H1 (cell line): ENCODE measurements around the gene DBNDD1. TPM values are rescaled to one million over a fixed set of nuclear protein-coding genes. Genes with fewer than 3 reads are reported as not detected.

Experiments
- CTCF ChIA-PET: fragments of 300-600 bp; sonication (Branson Sonifier 250); formaldehyde crosslinking; loops from one replicate; lab custom pipeline; 2021; ENCODE audit not compliant: partially characterized antibody; lab: Charles Lee
- POLR2A ChIA-PET: fragments of 300-600 bp; sonication (Branson Sonifier 250); formaldehyde crosslinking; loops from one replicate; lab custom pipeline; 2021; ENCODE audit warnings: inconsistent platforms; ENCODE audit not compliant: partially characterized antibody; lab: Charles Lee
- DNase-seq, 2 experiments: peaks; one replicate each; pipeline versions ENCODE4 v3.0.0 to v3.0.0-alpha.2; 2010 to 2022; ENCODE audit warnings: low spot score in 2 of 2, low read depth in 1 of 2, mixed read lengths in 1 of 2
- FAIRE-seq: peaks from 2 replicates; lab custom pipeline; 2011; peaks lifted over from hg19 to GRCh38; lab: Jason Lieb, UNC
- H2AFZ ChIP-seq: 2 replicates; pipeline ENCODE4 v1.8.1; 2012; ENCODE audit warnings: low read length, inconsistent platforms
- H2AK5ac ChIP-seq: 2 replicates; pipeline ENCODE4 v1.6.1; 2013; ENCODE audit warnings: low read depth, low read length
- H2BK120ac ChIP-seq: replicated peaks from 2 replicates; pipeline ENCODE3; 2013; ENCODE audit warnings: low read depth, low read length, inconsistent platforms
- H2BK12ac ChIP-seq: 2 replicates; pipeline ENCODE4 v1.6.1; 2013; ENCODE audit warnings: low read depth, low read length
- H2BK15ac ChIP-seq: 2 replicates; pipeline ENCODE4 v1.6.1; 2013; ENCODE audit warnings: low read length
- H2BK20ac ChIP-seq: 2 replicates; pipeline ENCODE4 v1.6.1; 2013; ENCODE audit warnings: low read length
- H2BK5ac ChIP-seq: 2 replicates; pipeline ENCODE4 v1.6.1; 2013; ENCODE audit warnings: low read depth, low read length
- H3K14ac ChIP-seq: 2 replicates; pipeline ENCODE4 v1.6.1; 2013; ENCODE audit warnings: inconsistent platforms; ENCODE audit not compliant: insufficient read length
- H3K18ac ChIP-seq: 2 replicates; pipeline ENCODE4 v1.6.1; 2013; ENCODE audit warnings: low read length; ENCODE audit errors: extremely low read depth
- H3K23ac ChIP-seq: 2 replicates; pipeline ENCODE4 v1.6.1; 2013; ENCODE audit warnings: inconsistent platforms; ENCODE audit not compliant: insufficient read length
- H3K23me2 ChIP-seq: 2 replicates; pipeline ENCODE4 v1.6.1; 2013; ENCODE audit warnings: low read depth, low read length
- H3K27ac ChIP-seq: 2 replicates; pipeline ENCODE4 v1.6.1; 2011; ENCODE audit warnings: low read depth, low read length, inconsistent platforms
- H3K27me3 ChIP-seq, 4 experiments: replicated peaks in 1 of 4; 1 replicate in 1 of 4; 2 replicates in 3 of 4; pipeline versions ENCODE4 v1.6.1 to v1.8.1; 2011 to 2013; ENCODE audit warnings: low read length in 3 of 4, mild to moderate bottlenecking in 3 of 4, inconsistent platforms in 2 of 4, mixed read lengths in 2 of 4, moderate library complexity in 1 of 4; ENCODE audit not compliant: control insufficient read depth in 3 of 4, insufficient read depth in 3 of 4; ENCODE audit errors: extremely low read depth in 1 of 4
- H3K36me3 ChIP-seq, 4 experiments: 2 replicates each; pipeline versions ENCODE4 v1.6.1 to v1.8.1; 2011 to 2013; ENCODE audit warnings: mild to moderate bottlenecking in 4 of 4, low read length in 3 of 4, moderate library complexity in 2 of 4, control low read depth in 1 of 4, inconsistent platforms in 1 of 4; ENCODE audit not compliant: insufficient read depth in 4 of 4, control insufficient read depth in 2 of 4
- H3K4ac ChIP-seq: replicated peaks from 2 replicates; pipeline ENCODE3; 2013; ENCODE audit warnings: low read length, low read depth, mixed read lengths, inconsistent platforms; ENCODE audit not compliant: insufficient read length
- H3K4me1 ChIP-seq, 4 experiments: replicated peaks in 1 of 4; 1 replicate in 1 of 4; 2 replicates in 3 of 4; pipeline versions ENCODE4 v1.6.1 to v1.8.1; 2011 to 2013; ENCODE audit warnings: low read length in 3 of 4, inconsistent platforms in 2 of 4, mixed read lengths in 1 of 4; ENCODE audit not compliant: insufficient read depth in 4 of 4, control insufficient read depth in 3 of 4
- H3K4me2 ChIP-seq, 2 experiments: 2 replicates each; pipeline versions ENCODE4 v1.6.1 to v1.8.1; 2011 to 2013; ENCODE audit warnings: low read depth in 2 of 2, low read length in 2 of 2, control low read depth in 1 of 2, inconsistent platforms in 1 of 2, mild to moderate bottlenecking in 1 of 2; ENCODE audit not compliant: insufficient read depth in 1 of 2
- H3K4me3 ChIP-seq, 4 experiments: fragments of 200-600, 300-600 bp in 1 of 4; sonication (generic), shearing (Covaris generic), sonication (Bioruptor Twin) in 1 of 4; 2 replicates each; pipeline versions ENCODE4 v1.5.1 to v1.8.1; 2011 to 2016; ENCODE audit warnings: low read length in 4 of 4, low read depth in 3 of 4, control low read depth in 2 of 4, inconsistent platforms in 2 of 4, mild to moderate bottlenecking in 2 of 4, mixed read lengths in 1 of 4, moderate library complexity in 1 of 4; ENCODE audit not compliant: insufficient read depth in 2 of 4; ENCODE audit errors: extremely low read depth in 1 of 4
- H3K56ac ChIP-seq: replicated peaks from 2 replicates; pipeline ENCODE3; 2013; ENCODE audit warnings: low read depth, mild to moderate bottlenecking, mixed read lengths, low read length, inconsistent platforms; ENCODE audit not compliant: insufficient read length
- H3K79me1 ChIP-seq: 2 replicates; pipeline ENCODE4 v1.6.1; 2013; ENCODE audit warnings: low read depth, low read length, control low read depth
- H3K79me2 ChIP-seq, 2 experiments: 2 replicates each; pipeline versions ENCODE4 v1.6.1 to v1.8.1; 2012 to 2013; ENCODE audit warnings: low read length in 2 of 2, mild to moderate bottlenecking in 2 of 2, inconsistent platforms in 1 of 2; ENCODE audit not compliant: insufficient read depth in 2 of 2, control insufficient read depth in 1 of 2
- H3K9ac ChIP-seq, 4 experiments: replicated peaks in 1 of 4; 1 replicate in 1 of 4; 2 replicates in 3 of 4; pipeline versions ENCODE4 v1.6.1 to v1.8.1; 2011 to 2013; ENCODE audit warnings: low read depth in 3 of 4, low read length in 3 of 4, control low read depth in 2 of 4, mild to moderate bottlenecking in 2 of 4, moderate library complexity in 2 of 4, inconsistent platforms in 1 of 4; ENCODE audit errors: extremely low read depth in 1 of 4
- H3K9me3 ChIP-seq, 2 experiments: 2 replicates each; pipeline versions ENCODE4 v1.6.1 to v1.8.1; 2012 to 2013; ENCODE audit warnings: mild to moderate bottlenecking in 2 of 2, moderate library complexity in 2 of 2, control low read depth in 1 of 2, inconsistent platforms in 1 of 2, low read depth in 1 of 2, low read length in 1 of 2, mixed read lengths in 1 of 2; ENCODE audit not compliant: insufficient read depth in 2 of 2
- H4K20me1 ChIP-seq, 2 experiments: replicated peaks in 1 of 2; 2 replicates each; pipeline versions ENCODE3 to v1.8.1; 2011 to 2013; ENCODE audit warnings: inconsistent platforms in 2 of 2, low read length in 2 of 2, mild to moderate bottlenecking in 1 of 2; ENCODE audit not compliant: insufficient read depth in 2 of 2, control insufficient read depth in 1 of 2
- H4K5ac ChIP-seq: 2 replicates; pipeline ENCODE4 v1.6.1; 2013; ENCODE audit warnings: low read length, low read depth, mixed read lengths, inconsistent platforms; ENCODE audit not compliant: insufficient read length
- H4K8ac ChIP-seq: 2 replicates; pipeline ENCODE4 v1.8.0; 2013; ENCODE audit warnings: mild to moderate bottlenecking, moderate library complexity, low read length, inconsistent platforms; ENCODE audit not compliant: insufficient read depth; ENCODE audit errors: extremely low read depth
- H4K91ac ChIP-seq: replicated peaks from 2 replicates; pipeline ENCODE3; 2013; ENCODE audit warnings: low read length, mixed read lengths, inconsistent platforms; ENCODE audit not compliant: insufficient read length
- CBX8 ChIP-seq: fragments of 300-800, 300-1000 bp; sonication (generic); IDR thresholded peaks from 2 replicates; pipeline ENCODE4 v1.7.1; 2016; ENCODE audit warnings: low read depth, low read length, borderline replicate concordance
- EGR1 ChIP-seq: IDR thresholded peaks from 2 replicates; pipeline ENCODE4 v1.6.1; 2011; ENCODE audit warnings: low read depth, low read length, borderline replicate concordance
- GTF2F1 ChIP-seq: IDR thresholded peaks from 2 replicates; pipeline ENCODE4 v1.6.1; 2012; ENCODE audit warnings: low read depth, low read length, improper control_type of control experiment, borderline replicate concordance
- HDAC6 ChIP-seq: IDR thresholded peaks from one replicate; pipeline ENCODE4 v1.7.1; 2012; ENCODE audit warnings: low read depth, mild to moderate bottlenecking, inconsistent platforms, low read length, moderate library complexity
- POU5F1 ChIP-seq: IDR thresholded peaks from 2 replicates; pipeline ENCODE4 v1.6.1; 2011; ENCODE audit warnings: low read depth, mild to moderate bottlenecking, low read length, moderate library complexity
- RAD21 ChIP-seq, 2 experiments: IDR thresholded peaks in 1 of 2; conservative IDR thresholded peaks in 1 of 2; 2 replicates each; pipeline ENCODE4 v1.6.1; 2011; ENCODE audit warnings: low read depth in 2 of 2, low read length in 2 of 2, improper control_type of control experiment in 1 of 2, inconsistent platforms in 1 of 2, mild to moderate bottlenecking in 1 of 2, moderate library complexity in 1 of 2
- SIX5 ChIP-seq: IDR thresholded peaks from 2 replicates; pipeline ENCODE4 v1.6.1; 2011; ENCODE audit warnings: mild to moderate bottlenecking, low read depth, low read length
- TAF1 ChIP-seq: IDR thresholded peaks from 2 replicates; pipeline ENCODE4 v1.6.1; 2011; ENCODE audit warnings: mild to moderate bottlenecking, low read depth, low read length
- TAF7 ChIP-seq: optimal IDR thresholded peaks from 2 replicates; pipeline ENCODE3; 2011; ENCODE audit warnings: low read depth, mild to moderate bottlenecking, inconsistent platforms, low read length, moderate library complexity, borderline replicate concordance
- TBP ChIP-seq: IDR thresholded peaks from 2 replicates; pipeline ENCODE4 v1.6.1; 2011; ENCODE audit warnings: low read depth, low read length, improper control_type of control experiment
- TCF12 ChIP-seq: IDR thresholded peaks from 2 replicates; pipeline ENCODE4 v1.6.1; 2011; ENCODE audit warnings: low read depth, mild to moderate bottlenecking, low read length
- YY1 ChIP-seq: IDR thresholded peaks from 2 replicates; pipeline ENCODE4 v1.6.1; 2011; ENCODE audit warnings: low read depth, mild to moderate bottlenecking, low read length
- whole genome bisulfite sequencing, 2 experiments: shearing (Covaris generic) in 1 of 2; methylation state at CpG; one replicate each; pipeline versions ENCODE4 v1.1.6 to v1.1.7; 2013 to 2015; ENCODE audit warnings: low lambda C conversion rate in 2 of 2, mixed read lengths in 2 of 2, inconsistent platforms in 1 of 2, low coverage in 1 of 2, missing lambda C conversion rate in 1 of 2; ENCODE audit not compliant: insufficient replicate concordance in 2 of 2, insufficient coverage in 1 of 2, insufficient read length in 1 of 2; ENCODE audit errors: extremely low coverage in 1 of 2, missing lambda C conversion rate in 1 of 2; 5-methylcytosine and 5-hydroxymethylcytosine counted together
- polyA plus RNA-seq, 7 experiments: library from polyadenylated mRNA; depleted of rRNA in 3 of 7; stranded (reverse) in 5 of 7; unstranded in 2 of 7; fragments of >200 nt in 5 of 7; fragments of 200-250 nt in 2 of 7; gene quantifications; 1 replicate in 5 of 7; 2 replicates in 1 of 7; 4 replicates in 1 of 7; pipeline versions ENCODE4 v1.2.1 to v1.2.3, GENCODE V29; 2011 to 2013; ENCODE audit warnings: missing spikeins in 2 of 7, mixed read lengths in 2 of 7
- total RNA-seq: library from RNA; stranded (reverse); fragmentation: NEBNext Ultra II Directional; extraction: Animal tissue kit (Norgen Biotek cat#: 25700); gene quantifications from 2 replicates; pipeline ENCODE4 v1.2.1, GENCODE V29; 2021
- TF ChIP-seq, protein P1 (sequence below): IDR thresholded peaks from 2 replicates; pipeline ENCODE4 v1.6.1; 2012; ENCODE audit warnings: inconsistent platforms
- TF ChIP-seq, protein P2 (sequence below): IDR thresholded peaks from 2 replicates; pipeline ENCODE4 v1.6.1; 2012; ENCODE audit warnings: inconsistent platforms

DBNDD1 gene
- total and polyA plus RNA-seq, 2 of the 8 experiments (the other 6 are each of a cell fraction or from before 2014, with no cell fraction given) = 69.9 to 92.6 TPM

DNA sequence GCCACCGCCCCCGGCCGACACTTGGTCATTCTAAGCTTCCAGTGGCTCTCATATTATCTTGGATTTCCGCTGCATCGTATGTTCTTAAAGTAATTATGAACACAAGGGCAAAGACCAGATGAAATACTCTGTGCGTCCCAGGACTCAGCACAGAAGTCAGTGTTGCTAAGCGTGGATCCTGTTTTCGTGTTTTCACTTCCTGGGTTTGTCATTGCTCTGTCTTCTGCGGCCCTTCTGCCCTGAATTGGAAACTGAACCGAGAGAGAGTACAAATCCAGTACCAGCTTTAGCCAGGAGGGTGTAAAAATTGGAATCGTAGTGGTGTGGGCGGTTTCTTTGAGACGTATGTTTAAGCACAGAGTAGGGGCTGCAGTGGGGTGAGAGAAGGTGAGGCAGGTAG lies 32.7 kb downstream of the DBNDD1 start:
- no peaks in the 10 kb centered on the region for H3K4me1 ChIP-seq
- H2BK15ac ChIP-seq = no peak overlapping the region
- no peaks in the 10 kb centered on the region for H3K23me2 ChIP-seq
- H3K9me3 ChIP-seq = no peaks in the 10 kb centered on the region
- no peak overlapping the region for H2BK5ac ChIP-seq
- 92% methylated on average over 13 of the region's 13 CpGs; no CpG with 5 or more reads in 1 of the 2 experiments for WGBS, 2 experiments
- H4K5ac ChIP-seq = no peak overlapping the region
- no peak overlapping the region for H4K91ac ChIP-seq
- DNase-seq (no peak), FAIRE-seq (no peak)
- H3K4me2 ChIP-seq = no peak overlapping the region
- no peak overlapping the region for H3K9ac ChIP-seq
- POLR2A ChIA-PET = interaction anchor here (0.7 to 1.9 kb wide), 4 partner anchors 9 to 19 kb away, joined by 3 to 7 read pairs (median 4); no protein-coding TSS in a partner anchor
- H4K20me1 ChIP-seq = peaks cover 0 to 7% of the 10 kb centered on the region in 2 experiments
- no peak overlapping the region for H3K56ac ChIP-seq
- H3K27me3 ChIP-seq = no peaks in the 10 kb centered on the region; a peak in 1 of 7 replicates
- H3K23ac ChIP-seq = no peak overlapping the region
- H2AK5ac ChIP-seq = no peak overlapping the region
- H3K79me1 ChIP-seq = no peaks in the 10 kb centered on the region; the same call in 1 of the 2 replicates
- no peak overlapping the region for H3K4ac ChIP-seq
- H3K27ac ChIP-seq = no peak overlapping the region
- TF ChIP-seq, protein P1, sequence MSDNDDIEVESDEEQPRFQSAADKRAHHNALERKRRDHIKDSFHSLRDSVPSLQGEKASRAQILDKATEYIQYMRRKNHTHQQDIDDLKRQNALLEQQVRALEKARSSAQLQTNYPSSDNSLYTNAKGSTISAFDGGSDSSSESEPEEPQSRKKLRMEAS = no peak
- no peak for TF ChIP-seq TAF7
- TF ChIP-seq TBP = no peak
- TF ChIP-seq RAD21 (IDR thresholded peaks at IDR 0.05 in 1 of 2, conservative IDR thresholded peaks at IDR 0.05 in 1 of 2; ENCODE audit: low read depth in 2 of 2, low read length in 2 of 2) = no peak
- TF ChIP-seq SIX5 = no peak
- no peak for TF ChIP-seq CBX8
- no peak for TF ChIP-seq TAF1
- TF ChIP-seq TCF12 = no peak
- no peak for TF ChIP-seq POU5F1
- TF ChIP-seq EGR1 = no peak
- no peak for TF ChIP-seq YY1
- TF ChIP-seq HDAC6 = no peak
- TF ChIP-seq, protein P2, sequence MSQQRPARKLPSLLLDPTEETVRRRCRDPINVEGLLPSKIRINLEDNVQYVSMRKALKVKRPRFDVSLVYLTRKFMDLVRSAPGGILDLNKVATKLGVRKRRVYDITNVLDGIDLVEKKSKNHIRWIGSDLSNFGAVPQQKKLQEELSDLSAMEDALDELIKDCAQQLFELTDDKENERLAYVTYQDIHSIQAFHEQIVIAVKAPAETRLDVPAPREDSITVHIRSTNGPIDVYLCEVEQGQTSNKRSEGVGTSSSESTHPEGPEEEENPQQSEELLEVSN = no peak
- no peak for TF ChIP-seq GTF2F1
- TF ChIP-seq, all 59 proteins: peak for 0
- Histone ChIP-seq H4K8ac (no peak overlapping the region), H3K4me3 (no peak overlapping the region), H3K14ac (no peak overlapping the region), H3K18ac (no peak overlapping the region), H3K36me3 (peaks cover 16 to 64% (median 42%) of the 10 kb centered on the region in 4 experiments), H3K79me2 (no peaks in the 10 kb centered on the region), H2BK20ac (no peak overlapping the region), H2BK12ac (no peak overlapping the region), H2BK120ac (no peak overlapping the region), H2AFZ (no peak overlapping the region)
- CTCF ChIA-PET = no interaction called here
